H9 (cell line): Measurements from ENCODE around the gene L3MBTL1. TPM values are rescaled to one million over a fixed set of nuclear protein-coding genes. Genes with fewer than 3 reads are reported as not detected.

ENCODE experiments used
- DNase-seq: peaks from one replicate; pipeline ENCODE4 v3.0.0-alpha.2; 2017
- H2AFZ ChIP-seq: one replicate; pipeline ENCODE4 v1.6.1; 2013; ENCODE audit warnings: mild to moderate bottlenecking, low read length, control low read depth, moderate library complexity
- H2AK5ac ChIP-seq: 2 replicates; pipeline ENCODE4 v1.6.1; 2013; ENCODE audit warnings: low read length, control low read depth, mixed read lengths; ENCODE audit not compliant: insufficient read length
- H2BK120ac ChIP-seq: one replicate; pipeline ENCODE4 v1.6.1; 2013; ENCODE audit warnings: low read depth, mild to moderate bottlenecking, low read length, control low read depth, inconsistent platforms; ENCODE audit not compliant: poor library complexity, severe bottlenecking
- H2BK12ac ChIP-seq: 2 replicates; pipeline ENCODE4 v1.6.1; 2013; ENCODE audit warnings: low read length, control low read depth, mixed read lengths, low read depth; ENCODE audit not compliant: insufficient read length
- H2BK15ac ChIP-seq: 2 replicates; pipeline ENCODE4 v1.6.1; 2013; ENCODE audit warnings: low read depth, low read length, control low read depth
- H2BK20ac ChIP-seq: one replicate; pipeline ENCODE4 v1.6.1; 2013; ENCODE audit warnings: low read depth, mild to moderate bottlenecking, low read length, control low read depth, inconsistent platforms; ENCODE audit not compliant: poor library complexity, severe bottlenecking
- H2BK5ac ChIP-seq: 2 replicates; pipeline ENCODE4 v1.6.1; 2013; ENCODE audit warnings: low read length, control low read depth, mixed read lengths; ENCODE audit not compliant: insufficient read length
- H3K14ac ChIP-seq: 2 replicates; pipeline ENCODE4 v1.6.1; 2013; ENCODE audit warnings: low read length, control low read depth; ENCODE audit not compliant: insufficient read depth
- H3K18ac ChIP-seq: 2 replicates; pipeline ENCODE4 v1.6.1; 2013; ENCODE audit warnings: low read depth, mild to moderate bottlenecking, mixed read lengths, low read length, control low read depth; ENCODE audit not compliant: insufficient read length
- H3K23ac ChIP-seq: 2 replicates; pipeline ENCODE4 v1.6.1; 2013; ENCODE audit warnings: low read length, control low read depth, mixed read lengths, low read depth; ENCODE audit not compliant: insufficient read length
- H3K23me2 ChIP-seq: 2 replicates; pipeline ENCODE4 v1.6.1; 2013; ENCODE audit warnings: low read depth, mild to moderate bottlenecking, mixed read lengths, low read length, control low read depth; ENCODE audit not compliant: insufficient read length, poor library complexity, severe bottlenecking
- H3K27ac ChIP-seq: 2 replicates; pipeline ENCODE4 v1.5.1; 2013; ENCODE audit warnings: low read length, control low read depth, mixed read lengths, low read depth; ENCODE audit not compliant: insufficient read length
- H3K27me3 ChIP-seq: 2 replicates; pipeline ENCODE4 v1.6.1; 2013; ENCODE audit warnings: low read length, control low read depth, inconsistent platforms; ENCODE audit not compliant: insufficient read depth
- H3K4ac ChIP-seq: 2 replicates; pipeline ENCODE4 v1.6.1; 2013; ENCODE audit warnings: low read depth, mild to moderate bottlenecking, control low read depth, inconsistent platforms, low read length, moderate library complexity
- H3K4me1 ChIP-seq: 2 replicates; pipeline ENCODE4 v1.6.1; 2013; ENCODE audit warnings: low read length, control low read depth, inconsistent platforms; ENCODE audit not compliant: insufficient read depth
- H3K4me2 ChIP-seq: 2 replicates; pipeline ENCODE4 v1.6.1; 2013; ENCODE audit warnings: low read length, control low read depth, mixed read lengths; ENCODE audit not compliant: insufficient read length, insufficient read depth
- H3K56ac ChIP-seq: 2 replicates; pipeline ENCODE4 v1.6.1; 2013; ENCODE audit warnings: low read depth, mild to moderate bottlenecking, mixed read lengths, low read length, control low read depth; ENCODE audit not compliant: insufficient read length
- H3K79me1 ChIP-seq: 2 replicates; pipeline ENCODE4 v1.6.1; 2013; ENCODE audit warnings: low read depth, mild to moderate bottlenecking, moderate library complexity, low read length, control low read depth, inconsistent platforms; ENCODE audit not compliant: insufficient read depth, poor library complexity, severe bottlenecking
- H3K79me2 ChIP-seq: 2 replicates; pipeline ENCODE4 v1.6.1; 2013; ENCODE audit warnings: low read length, control low read depth, inconsistent platforms; ENCODE audit not compliant: insufficient read depth
- H3K9ac ChIP-seq: 2 replicates; pipeline ENCODE4 v1.6.1; 2013; ENCODE audit warnings: low read length, control low read depth, mixed read lengths; ENCODE audit not compliant: insufficient read length; ENCODE audit errors: extremely low read depth
- H3K9me3 ChIP-seq: one replicate; pipeline ENCODE4 v1.6.1; 2013; ENCODE audit warnings: low read depth, low read length, inconsistent platforms; ENCODE audit not compliant: control insufficient read depth
- H3T11ph ChIP-seq: one replicate; pipeline ENCODE4 v1.6.1; 2013; ENCODE audit warnings: mild to moderate bottlenecking, low read length, control low read depth, inconsistent platforms
- H4K20me1 ChIP-seq: one replicate; pipeline ENCODE4 v1.6.1; 2013; ENCODE audit not compliant: control insufficient read depth, insufficient read length, insufficient read depth
- H4K5ac ChIP-seq: 2 replicates; pipeline ENCODE4 v1.6.1; 2013; ENCODE audit warnings: low read depth, mild to moderate bottlenecking, mixed read lengths, low read length, control low read depth; ENCODE audit not compliant: insufficient read length
- H4K8ac ChIP-seq: replicated peaks from 2 replicates; pipeline ENCODE4 v1.6.1; 2013; ENCODE audit warnings: low read length, control low read depth, mixed read lengths, low read depth; ENCODE audit not compliant: insufficient read length
- H4K91ac ChIP-seq: 2 replicates; pipeline ENCODE4 v1.6.1; 2013; ENCODE audit warnings: low read depth, mild to moderate bottlenecking, moderate library complexity, mixed read lengths, low read length, control low read depth; ENCODE audit not compliant: insufficient read length
- H3K27ac Mint-ChIP-seq, 3 experiments: 2 replicates in 2 of 3; 3 replicates in 1 of 3; pipeline ENCODE4 v1.8.0; 2020 to 2021; ENCODE audit warnings: mixed read lengths in 3 of 3, mild to moderate bottlenecking in 1 of 3, moderate library complexity in 1 of 3
- H3K27me3 Mint-ChIP-seq: 2 replicates; pipeline ENCODE4 v1.8.0; 2021; ENCODE audit warnings: low read depth, mild to moderate bottlenecking, moderate library complexity, mixed read lengths
- H3K36me3 Mint-ChIP-seq, 3 experiments: 2 replicates in 2 of 3; 3 replicates in 1 of 3; pipeline ENCODE4 v1.8.0; 2020 to 2021; ENCODE audit warnings: low read depth in 3 of 3, mixed read lengths in 3 of 3; ENCODE audit not compliant: insufficient read depth in 1 of 3
- H3K4me1 Mint-ChIP-seq, 2 experiments: 2 replicates each; pipeline ENCODE4 v1.8.0; 2020; ENCODE audit warnings: mixed read lengths in 2 of 2
- H3K4me3 Mint-ChIP-seq, 2 experiments: 2 replicates in 1 of 2; 3 replicates in 1 of 2; pipeline ENCODE4 v1.8.0; 2020 to 2021; ENCODE audit warnings: mild to moderate bottlenecking in 2 of 2, mixed read lengths in 2 of 2, moderate library complexity in 1 of 2
- H3K9me3 Mint-ChIP-seq, 2 experiments: 2 replicates in 1 of 2; 3 replicates in 1 of 2; pipeline ENCODE4 v1.8.0; 2020; ENCODE audit warnings: mild to moderate bottlenecking in 2 of 2, mixed read lengths in 2 of 2, moderate library complexity in 1 of 2
- CTCF ChIP-seq: fragments of 200-600 bp; sonication (generic); conservative IDR thresholded peaks from 3 replicates; pipeline ENCODE4 v1.8.0; 2021; ENCODE audit warnings: antibody characterized with exemption, mild to moderate bottlenecking
- WGBS: extraction: QIAGEN DNeasy Blood & Tissue Kit; methylation state at CpG from one replicate; pipeline ENCODE4 v1.1.7; 2013; ENCODE audit warnings: missing lambda C conversion rate, low lambda C conversion rate, mixed read lengths; ENCODE audit not compliant: insufficient read length; ENCODE audit errors: extremely low coverage; 5-methylcytosine and 5-hydroxymethylcytosine counted together
- total RNA-seq: library from RNA; stranded (reverse); gene quantifications from 2 replicates; pipeline ENCODE4 v1.2.1, GENCODE V29; 2021

Gene L3MBTL1
- total RNA-seq, 1 experiment from 2014 or later = 19.9 TPM

DNA sequence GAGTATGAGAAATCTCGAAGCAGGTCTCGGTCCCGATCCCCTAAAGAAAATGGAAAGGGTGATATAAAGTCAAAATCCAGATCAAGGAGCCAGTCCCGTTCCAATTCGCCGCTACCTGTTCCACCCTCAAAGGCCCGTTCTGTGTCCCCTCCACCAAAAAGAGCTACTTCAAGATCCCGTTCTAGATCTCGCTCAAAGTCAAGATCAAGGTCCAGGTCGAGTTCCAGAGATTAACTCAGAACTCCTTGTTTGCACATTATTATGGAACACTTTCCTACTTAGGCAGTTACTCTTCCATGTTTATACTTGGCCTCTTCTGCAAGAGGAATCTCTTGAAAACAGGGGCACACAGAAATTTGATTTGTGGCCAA is 46.7 kb upstream of the L3MBTL1 start:
- Histone ChIP-seq H3K4me2 (no peak overlapping the region), H2BK120ac (no peak overlapping the region), H3T11ph (no peak overlapping the region), H4K5ac (no peak overlapping the region), H3K4me1 (0 out of 2 replicates have a peak, but pooled peaks cover 2% of the 10 kb centered on the region), H3K9ac (no peak overlapping the region), H4K20me1 (no peaks in the 10 kb centered on the region), H3K79me2 (peaks cover 7% of the 10 kb centered on the region; the same call in 1 of the 2 replicates), H2BK5ac (no peak overlapping the region), H3K79me1 (no peaks in the 10 kb centered on the region), H3K4ac (no peak overlapping the region), H4K8ac (no peak overlapping the region), H2BK20ac (no peak overlapping the region), H3K27ac (no peak overlapping the region), H3K18ac (no peak overlapping the region), H3K9me3 (no peaks in the 10 kb centered on the region), H2AFZ (no peak overlapping the region), H3K23me2 (peaks cover 3% of the 10 kb centered on the region), H3K27me3 (no peaks in the 10 kb centered on the region), H3K23ac (no peak overlapping the region), H3K14ac (no peak overlapping the region), H2AK5ac (no peak overlapping the region), H3K56ac (no peak overlapping the region), H2BK12ac (no peak overlapping the region), H4K91ac (no peak overlapping the region), H2BK15ac (no peak overlapping the region)
- no peak for TF ChIP-seq CTCF
- DNase-seq = no peak
- peaks cover 2% of the 10 kb centered on the region for H3K27me3 Mint-ChIP-seq
- H3K4me3 Mint-ChIP-seq = peak overlapping the region in 1 of 2 experiments; percentile 90; a peak in 1 of 5 replicates
- no CpG with 5 or more reads among the region's 10 CpGs for WGBS
- peaks cover 0 to 2% of the 10 kb centered on the region in 2 experiments; a peak in 1 of 5 replicates for H3K9me3 Mint-ChIP-seq
- H3K27ac Mint-ChIP-seq = peak overlapping the region in 2 of 3 experiments; percentile 15 to 66; a peak in 2 of 7 replicates
- H3K36me3 Mint-ChIP-seq = peaks cover 49 to 71% (median 69%) of the 10 kb centered on the region in 3 experiments
- H3K4me1 Mint-ChIP-seq = peaks cover 10 to 26% of the 10 kb centered on the region in 2 experiments
